Glomerular endothelial cell (primary cell): ENCODE measurements around the gene ABCA5. TPM values are rescaled to one million over a fixed set of nuclear protein-coding genes. Genes with fewer than 3 reads are reported as not detected.

Experiments
- DNase-seq: peaks from one replicate; pipeline ENCODE4 v3.0.0-alpha.2; 2011; ENCODE audit warnings: low read depth, low spot score; ENCODE audit errors: extremely low read depth
- total RNA-seq: library from RNA; depleted of rRNA; stranded (reverse); fragments of >200 nt; gene quantifications from 2 replicates; pipeline ENCODE4 v1.2.3, GENCODE V29; 2015

The ABCA5 gene
- total RNA-seq, 1 donor from 2014 or later = 19.2 TPM

DNA sequence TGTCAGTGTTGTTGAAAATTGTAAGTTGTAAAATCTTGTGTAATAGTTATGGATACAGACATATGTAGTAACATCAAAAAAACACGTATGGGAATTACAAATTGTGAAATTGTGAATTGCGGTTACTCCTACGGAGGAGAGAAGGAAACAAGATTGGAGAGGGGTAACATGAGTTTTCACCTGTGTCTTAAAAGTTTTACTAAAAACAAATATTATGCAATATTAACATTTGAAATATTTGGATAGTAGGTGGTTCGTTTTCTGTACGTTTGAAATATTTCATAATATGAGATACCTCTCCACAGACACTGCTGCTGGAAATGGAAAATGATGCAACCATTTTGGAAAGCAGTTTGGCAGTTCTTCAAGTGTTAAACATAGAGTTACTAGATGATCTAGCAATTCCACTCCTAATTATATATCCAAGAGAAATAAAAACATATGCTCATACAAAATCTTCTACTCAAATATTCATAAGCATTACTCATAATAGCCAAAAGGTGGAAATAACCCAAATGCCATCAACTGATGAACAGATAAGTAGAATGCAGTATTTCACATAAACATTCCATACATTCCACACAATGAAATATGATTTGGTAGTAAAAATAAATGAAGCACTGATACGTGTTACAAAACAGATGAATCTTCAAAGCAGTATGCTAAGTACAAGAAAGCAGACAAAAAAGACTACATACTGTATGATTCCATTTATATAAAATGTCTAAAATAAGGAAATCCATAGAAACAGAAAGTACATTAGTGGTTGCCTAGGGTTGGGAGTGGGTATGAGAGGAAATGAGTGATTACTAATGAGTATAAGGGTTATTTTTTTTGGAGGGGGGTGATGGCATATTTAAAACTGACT is 57.6 kb downstream of the ABCA5 start:
- peak; percentile 61 for DNase-seq

DNA sequence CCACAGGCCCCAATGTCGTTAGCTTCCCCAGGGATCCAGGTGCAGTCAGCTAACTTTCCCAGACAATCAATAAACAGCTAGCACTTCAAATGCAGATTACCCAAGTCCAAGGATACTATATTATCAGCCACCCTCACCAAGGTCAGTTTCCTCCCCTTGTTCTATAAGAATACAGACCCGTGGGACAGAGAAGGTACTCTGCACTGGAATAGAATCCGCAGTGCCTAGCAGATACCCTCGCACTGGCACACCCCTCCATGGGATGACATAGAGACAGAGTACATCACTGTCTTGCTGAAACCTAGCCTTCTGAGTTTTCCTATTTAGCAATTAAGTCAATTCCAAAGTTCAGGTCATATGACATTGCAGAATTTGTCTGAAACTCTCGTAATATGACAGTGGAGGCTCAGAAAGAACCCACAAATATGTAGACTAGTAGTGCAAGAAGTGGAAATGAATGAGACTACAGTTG is 58.4 kb downstream of the ABCA5 start:
- DNase-seq = no peak

DNA sequence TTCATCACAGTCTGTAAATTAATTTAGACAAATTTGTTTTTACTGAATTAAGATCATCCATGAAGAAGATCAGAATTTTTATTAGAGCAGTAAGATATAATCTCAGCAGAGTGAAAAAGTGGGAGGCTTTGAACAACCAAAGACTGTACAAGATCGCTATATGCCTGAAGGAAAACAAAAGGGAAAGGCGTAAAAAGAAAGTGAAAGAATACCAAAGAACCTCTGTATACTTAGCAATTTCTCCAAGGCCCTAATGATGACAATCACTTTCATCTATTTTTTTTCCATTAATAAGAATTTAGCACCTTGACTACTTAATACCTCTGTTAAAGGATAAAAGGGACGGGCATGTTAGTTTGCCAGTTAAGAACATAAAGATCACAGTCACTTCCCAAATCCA is 59.7 kb downstream of the ABCA5 start:
- DNase-seq = no peak

GRCh38 chr17:69265873-69266272 is 61.1 kb downstream of the ABCA5 start:
- no peak for DNase-seq

GRCh38 chr17:69254187-69254586 is 72.7 kb downstream of the ABCA5 start:
- DNase-seq = no peak

GRCh38 chr17:69250641-69251040 is 76.3 kb downstream of the ABCA5 start:
- DNase-seq = no peak

DNA sequence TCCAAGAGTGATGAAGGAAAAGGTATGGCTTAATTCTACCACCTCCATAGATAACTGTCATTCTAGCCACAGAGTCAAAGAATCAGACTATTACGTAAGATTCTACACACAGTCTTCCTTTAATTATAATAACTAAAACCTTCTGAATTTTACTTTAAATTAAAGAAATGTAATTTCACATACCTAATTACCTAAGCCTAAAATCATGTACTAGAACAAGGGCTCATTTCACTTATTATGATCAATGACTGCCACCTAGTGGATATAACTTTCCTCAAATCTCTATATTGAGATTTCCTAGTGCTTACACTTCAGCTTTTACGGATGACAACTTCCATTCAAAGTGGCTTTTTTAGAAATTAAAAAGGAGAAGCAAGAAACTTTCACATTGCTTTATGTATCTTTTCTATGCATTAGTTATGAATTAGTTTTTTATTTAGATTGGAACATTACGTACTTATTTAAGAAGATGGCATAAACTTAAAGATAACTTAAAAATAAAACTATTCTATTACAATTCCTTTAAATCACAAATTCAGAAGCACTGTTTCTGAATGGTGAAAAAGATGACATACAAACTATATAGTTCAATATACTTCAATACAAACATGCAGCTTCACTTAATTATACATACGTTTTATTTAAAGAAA is 80.1 kb downstream of the ABCA5 start:
- DNase-seq = peak; percentile 50

DNA sequence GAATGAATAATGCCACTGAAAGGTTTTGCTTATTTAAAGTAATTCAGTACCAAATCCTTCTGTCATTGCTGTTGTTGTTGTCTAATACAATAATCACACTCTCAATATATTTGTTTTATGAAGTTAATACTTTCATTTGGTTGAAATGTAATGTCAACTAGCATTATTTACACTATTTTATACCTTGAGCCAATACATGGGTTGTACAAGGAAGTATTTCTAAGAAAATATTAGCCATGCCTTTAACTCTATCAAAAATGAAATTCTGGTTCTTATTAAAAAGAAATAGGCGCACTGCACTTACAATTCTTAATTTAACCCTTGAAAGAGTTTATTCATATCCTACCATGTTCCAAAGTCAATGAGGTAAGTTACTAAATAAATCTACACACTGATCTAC is 80.7 kb downstream of the ABCA5 start:
- no peak for DNase-seq

- DNase-seq = no peak
Observed at GRCh38 chr17:69245617-69246016, 81.3 kb downstream of the ABCA5 start.

DNA sequence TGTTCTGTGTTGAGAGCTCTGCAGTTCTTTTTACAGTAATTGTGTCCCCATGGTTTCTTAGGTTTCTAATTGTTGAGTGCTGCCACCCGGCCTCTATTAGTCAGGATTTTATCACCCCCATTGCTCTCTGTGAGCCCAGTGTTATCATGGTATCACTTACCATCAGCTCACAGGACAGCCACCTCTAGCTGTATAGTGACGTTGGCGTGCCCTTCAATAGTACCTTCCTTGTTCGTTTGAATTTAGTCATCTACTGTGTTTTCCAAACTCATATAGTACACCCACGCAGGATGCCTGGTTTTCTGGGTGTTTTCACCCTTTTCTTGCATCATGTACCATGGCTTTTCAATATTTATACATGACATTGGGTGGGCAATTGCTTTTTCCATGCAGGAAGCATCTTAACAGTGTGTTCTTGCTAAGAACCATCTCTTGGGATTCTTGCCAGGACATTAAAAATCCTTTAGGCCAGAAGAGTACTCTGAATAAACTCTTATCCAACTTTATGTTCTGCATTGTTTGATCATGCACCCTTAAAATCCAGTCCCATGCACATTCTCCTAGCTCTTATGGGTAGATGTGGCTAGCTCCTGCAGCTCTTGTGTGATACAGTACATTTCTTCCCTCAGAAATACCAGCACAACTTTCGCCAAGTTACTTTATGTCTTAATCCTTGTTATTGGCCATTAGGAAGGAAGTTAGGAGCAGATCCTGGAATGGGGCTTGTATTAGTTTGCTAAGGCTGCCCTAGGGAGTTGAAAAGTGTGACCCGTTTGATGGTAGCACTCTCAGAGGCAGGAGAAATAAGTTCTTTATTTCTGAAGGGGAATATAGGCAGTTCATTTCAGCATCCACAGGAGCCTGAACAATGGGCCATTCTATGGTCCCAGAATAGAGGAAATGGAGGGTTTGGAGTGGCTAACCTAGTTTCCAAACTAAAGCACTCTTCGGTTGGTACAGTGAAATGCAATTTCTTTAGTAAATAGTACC is 87.0 kb downstream of the ABCA5 start:
- DNase-seq = no peak

DNA sequence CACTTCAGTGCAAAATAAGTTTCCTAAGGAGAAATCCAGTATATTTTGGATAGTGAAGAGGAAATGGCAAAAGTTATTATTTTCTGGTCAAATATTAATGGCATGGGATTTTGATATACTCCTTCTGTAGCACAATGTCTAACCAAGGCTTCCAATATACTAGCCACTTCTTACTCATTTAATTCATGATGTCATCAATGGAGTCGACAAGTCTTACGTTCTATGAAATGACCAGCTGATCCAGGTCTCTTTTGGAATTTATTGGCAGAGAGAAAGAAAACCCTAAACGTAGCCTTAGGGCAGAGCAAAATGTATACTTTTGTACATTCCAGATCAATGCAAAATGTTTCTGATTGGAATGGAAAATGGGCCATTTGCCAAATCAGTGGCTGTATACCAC is 90.0 kb downstream of the ABCA5 start:
- DNase-seq = no peak

DNA sequence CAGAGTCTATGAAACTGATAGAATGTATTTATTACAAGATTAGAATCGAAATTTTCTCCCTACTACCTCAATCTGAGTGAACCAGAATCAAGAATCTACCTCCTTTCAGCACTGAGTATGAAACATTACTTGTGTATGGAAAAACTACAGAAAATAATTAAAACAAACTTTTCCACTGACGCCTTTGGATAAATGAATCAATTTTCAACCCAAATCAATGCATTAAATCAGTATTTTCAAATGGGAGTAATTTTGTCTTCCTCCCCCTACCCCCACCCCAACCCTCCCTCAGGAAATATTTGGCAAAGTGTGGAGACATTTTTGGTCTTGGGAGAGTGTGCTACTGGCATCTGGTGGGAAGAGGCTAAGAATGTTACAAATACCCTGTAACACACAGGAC is 90.5 kb downstream of the ABCA5 start:
- no peak for DNase-seq

GRCh38 chr17:69235338-69236058 is 91.4 kb downstream of the ABCA5 start:
- DNase-seq = peak; percentile 85

GRCh38 chr17:69232650-69233049 is 94.3 kb downstream of the ABCA5 start:
- DNase-seq = no peak

DNA sequence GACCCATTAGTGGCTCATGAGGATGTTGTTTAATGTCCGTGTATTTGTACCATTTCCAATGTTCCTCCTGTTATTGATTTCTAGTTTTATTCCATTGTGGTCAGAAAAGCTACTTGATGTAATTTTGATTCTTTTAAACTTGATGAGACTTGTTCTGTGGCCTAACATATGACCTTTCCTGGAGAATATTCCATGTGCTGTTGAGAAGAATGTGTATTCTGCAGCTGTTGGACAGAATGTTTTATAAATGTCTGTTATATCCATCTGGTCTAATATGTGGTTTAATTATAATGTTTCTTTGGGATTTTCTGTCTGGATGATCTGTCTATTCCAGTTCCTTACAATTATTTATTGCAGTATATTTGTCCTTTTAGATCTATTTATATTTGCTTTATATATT is 95.4 kb downstream of the ABCA5 start:
- no peak for DNase-seq

- DNase-seq = no peak
Observed at GRCh38 chr17:69230939-69231338, 96.0 kb downstream of the ABCA5 start.

GRCh38 chr17:69228576-69228975 is 98.4 kb downstream of the ABCA5 start, which contains the start of gene ABCA10:
TSS of gene ABCA10 (minus strand) at chr17:69228824. CDS start at chr17:69225358, 3,466 bp downstream.
- no peak for DNase-seq

GRCh38 chr17:69228018-69228417 is 98.9 kb downstream of the ABCA5 start:
- DNase-seq = no peak

DNA sequence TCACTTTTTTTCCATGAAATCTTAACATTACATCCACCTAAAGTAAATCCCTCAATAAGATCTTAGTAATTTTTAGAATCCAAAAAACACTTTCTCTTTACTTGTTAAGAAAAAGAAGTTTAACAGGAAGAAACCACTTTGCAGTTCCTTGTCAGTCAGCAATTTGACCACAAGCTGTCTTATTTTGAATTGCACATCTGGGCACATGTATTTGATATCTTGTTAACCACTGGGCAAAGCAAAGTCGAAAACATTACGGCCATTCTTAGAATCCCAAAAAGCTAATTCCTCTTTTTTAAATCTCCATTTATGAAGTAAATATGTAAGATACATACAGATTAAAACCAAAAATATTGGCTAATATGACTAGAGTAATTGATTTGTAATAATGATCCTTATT is 99.4 kb downstream of the ABCA5 start:
- no peak for DNase-seq

DNA sequence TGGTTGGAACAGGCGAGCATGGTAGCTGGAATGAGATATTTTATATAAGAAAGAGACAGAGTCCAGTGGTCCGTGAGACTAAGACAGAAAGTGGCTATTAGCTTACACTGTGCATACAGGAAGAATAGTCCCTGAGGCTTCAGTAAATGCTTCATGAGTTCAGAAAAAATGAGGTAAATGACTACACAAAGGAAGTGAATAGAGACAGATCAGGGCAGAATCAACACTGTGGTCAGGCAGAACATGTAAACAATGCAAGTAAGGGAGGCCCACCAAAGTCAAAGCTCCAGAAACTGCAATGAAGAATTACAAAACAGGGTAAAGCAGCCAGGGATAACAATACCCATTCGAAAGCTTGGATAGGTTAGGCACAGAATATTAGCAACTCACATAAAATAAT is 103.1 kb downstream of the ABCA5 start:
- DNase-seq = no peak
